ENCODE measurements around the gene ZNF521. TPM values are rescaled to one million over a fixed set of nuclear protein-coding genes. Genes with fewer than 3 reads are reported as not detected.
"Not testable (repeated sequence)": the region's sequence is repeated elsewhere in the genome, so short reads cannot be mapped to it uniquely, and the experiment has no call there.

ZNF521 gene
- total RNA-seq, 4 donors from 2014 or later, result 28.2 to 67.3 (median 53.1) TPM

GRCh38 chr18:25275412-25276001, 76.5 kb downstream of the ZNF521 start:
- no peak for TF ChIP-seq POLR2A (IDR thresholded peaks at IDR 0.05)
- TF ChIP-seq CTCF (IDR thresholded peaks at IDR 0.05), result no peak
- H3K4me3 ChIP-seq (replicated peaks in 1 of 3), result no peak overlapping the region
- H3K27me3 ChIP-seq, result no peaks in the 10 kb centered on the region
- 79 to 84% methylated on average over 11 of the region's 11 CpGs for WGBS, 2 donors
- H3K27ac ChIP-seq, result no peak overlapping the region
- peaks cover 0 to 9% of the 10 kb centered on the region in 2 donors for H3K4me1 ChIP-seq
- no peaks in the 10 kb centered on the region for H3K9me3 ChIP-seq
- H3K36me3 ChIP-seq, result no peaks in the 10 kb centered on the region
- DNase-seq, result no peak
- intact Hi-C loops (cut with DNase I), result no loop called here

GRCh38 chr18:25274926-25275325, 77.0 kb downstream of the ZNF521 start:
- peaks cover 0 to 9% of the 10 kb centered on the region in 2 donors for H3K4me1 ChIP-seq
- no peaks in the 10 kb centered on the region for H3K27me3 ChIP-seq
- no peak overlapping the region for H3K27ac ChIP-seq
- no peaks in the 10 kb centered on the region for H3K36me3 ChIP-seq
- H3K4me3 ChIP-seq (replicated peaks in 1 of 3), result no peak overlapping the region
- TF ChIP-seq POLR2A (IDR thresholded peaks at IDR 0.05) (no peak), CTCF (IDR thresholded peaks at IDR 0.05) (no peak)
- DNase-seq, result no peak
- WGBS, 2 donors, result 87 to 93% methylated on average over 4 of the region's 4 CpGs
- H3K9me3 ChIP-seq, result no peaks in the 10 kb centered on the region
- intact Hi-C loops (cut with DNase I), result no loop called here

GRCh38 chr18:25266931-25267527, 84.9 kb downstream of the ZNF521 start:
- H3K27me3 ChIP-seq; H3K4me3 ChIP-seq (replicated peaks in 1 of 3); H3K4me1 ChIP-seq; H3K36me3 ChIP-seq; H3K27ac ChIP-seq; DNase-seq; intact Hi-C loops (cut with DNase I); H3K9me3 ChIP-seq: not testable (repeated sequence)
- 61 to 64% methylated on average over 10 to 11 of the region's 12 CpGs for WGBS, 2 donors

GRCh38 chr18:25262920-25263319, 89.0 kb downstream of the ZNF521 start:
- no peaks in the 10 kb centered on the region for H3K27me3 ChIP-seq
- H3K4me1 ChIP-seq, result no peaks in the 10 kb centered on the region
- DNase-seq, result no peak
- intact Hi-C loops (cut with DNase I), result no loop called here
- H3K36me3 ChIP-seq, result no peaks in the 10 kb centered on the region
- no peaks in the 10 kb centered on the region for H3K9me3 ChIP-seq
- WGBS, 2 donors, result 56 to 69% methylated on average over 2 of the region's 2 CpGs
- no peak overlapping the region for H3K27ac ChIP-seq
- no peak overlapping the region for H3K4me3 ChIP-seq (replicated peaks in 1 of 3)
- no peak for TF ChIP-seq POLR2A (IDR thresholded peaks at IDR 0.05)
- TF ChIP-seq CTCF (IDR thresholded peaks at IDR 0.05), result no peak

GRCh38 chr18:25261768-25262167, 90.2 kb downstream of the ZNF521 start:
- no peak for TF ChIP-seq POLR2A (IDR thresholded peaks at IDR 0.05)
- no peak for TF ChIP-seq CTCF (IDR thresholded peaks at IDR 0.05)
- H3K27ac ChIP-seq, result no peak overlapping the region
- no peaks in the 10 kb centered on the region for H3K4me1 ChIP-seq
- H3K4me3 ChIP-seq (replicated peaks in 1 of 3), result no peak overlapping the region
- no peak for DNase-seq
- no peaks in the 10 kb centered on the region for H3K9me3 ChIP-seq
- WGBS, 2 donors, result 58 to 60% methylated on average over 5 of the region's 5 CpGs
- no peaks in the 10 kb centered on the region for H3K27me3 ChIP-seq
- no peaks in the 10 kb centered on the region for H3K36me3 ChIP-seq
- intact Hi-C loops (cut with DNase I), result no loop called here

All from thyroid gland (tissue), 4 donors.